Stimulated activated CD4-positive, alpha-beta T cell treated with anti-CD3 and anti-CD28 coated beads, Interleukin-12 subunit alpha, Interleukin-12 subunit beta, amount 100 ng/mL, for 48 hours (primary cell): Measurements from ENCODE around the gene CSK.
A peak's percentile ranks its signal among the peaks of the same experiment; 100 is the strongest.

Experiments
- DNase-seq, 3 donors: peaks; one replicate each; pipeline ENCODE4 v3.0.0-alpha.2; 2020; ENCODE audit warnings: low read depth in 2 of 3, low spot score in 1 of 3

CSK gene

GRCh38 chr15:74799856-74800558 is 18.1 kb downstream of the CSK start:
- peak; percentile 76 to 82 (median 77) for DNase-seq

- DNase-seq: no peak
Measured at GRCh38 chr15:74800559-74801094, 18.7 kb downstream of the CSK start.

- DNase-seq: no peak
Measured at GRCh38 chr15:74801311-74801997, 19.6 kb downstream of the CSK start.

GRCh38 chr15:74802290-74802689 is 20.4 kb downstream of the CSK start:
- no peak for DNase-seq

- DNase-seq: no peak
Measured at GRCh38 chr15:74802862-74803447, 21.1 kb downstream of the CSK start.

- no peak for DNase-seq
Measured at GRCh38 chr15:74804935-74805334, 23.1 kb downstream of the CSK start.

GRCh38 chr15:74807282-74807681 is 25.4 kb downstream of the CSK start:
- no peak for DNase-seq

- no peak for DNase-seq
Measured at GRCh38 chr15:74808078-74808839, 26.4 kb downstream of the CSK start.

GRCh38 chr15:74808840-74809229 is 27.0 kb downstream of the CSK start:
- DNase-seq: no peak

- DNase-seq: no peak
Measured at GRCh38 chr15:74809242-74809641, 27.4 kb downstream of the CSK start.

GRCh38 chr15:74809956-74810355 is 28.1 kb downstream of the CSK start:
- DNase-seq: no peak

- no peak for DNase-seq
Measured at GRCh38 chr15:74812533-74812932, 30.7 kb downstream of the CSK start, which contains the start of gene LMAN1L. LMAN1L (plus strand) TSS chr15:74812835; CDS start chr15:74812855, 20 bp downstream.

GRCh38 chr15:74815121-74815934 is 33.4 kb downstream of the CSK start:
- DNase-seq: no peak

GRCh38 chr15:74815961-74816360 is 34.1 kb downstream of the CSK start:
- no peak for DNase-seq

GRCh38 chr15:74816624-74817369 is 34.9 kb downstream of the CSK start:
- DNase-seq: no peak

GRCh38 chr15:74817370-74817737 is 35.5 kb downstream of the CSK start:
- DNase-seq: no peak

GRCh38 chr15:74820056-74820455 is 38.2 kb downstream of the CSK start:
- no peak for DNase-seq

- no peak for DNase-seq
Measured at GRCh38 chr15:74821091-74821789, 39.4 kb downstream of the CSK start.

GRCh38 chr15:74821790-74822158 is 39.9 kb downstream of the CSK start:
- DNase-seq: no peak
